Retina (tissue), 1 donor: ENCODE data around the gene EZH2.

ENCODE experiments used
- DNase-seq: peaks from one replicate; pipeline ENCODE4 v3.0.0-alpha.2; 2016

Gene EZH2

DNA sequence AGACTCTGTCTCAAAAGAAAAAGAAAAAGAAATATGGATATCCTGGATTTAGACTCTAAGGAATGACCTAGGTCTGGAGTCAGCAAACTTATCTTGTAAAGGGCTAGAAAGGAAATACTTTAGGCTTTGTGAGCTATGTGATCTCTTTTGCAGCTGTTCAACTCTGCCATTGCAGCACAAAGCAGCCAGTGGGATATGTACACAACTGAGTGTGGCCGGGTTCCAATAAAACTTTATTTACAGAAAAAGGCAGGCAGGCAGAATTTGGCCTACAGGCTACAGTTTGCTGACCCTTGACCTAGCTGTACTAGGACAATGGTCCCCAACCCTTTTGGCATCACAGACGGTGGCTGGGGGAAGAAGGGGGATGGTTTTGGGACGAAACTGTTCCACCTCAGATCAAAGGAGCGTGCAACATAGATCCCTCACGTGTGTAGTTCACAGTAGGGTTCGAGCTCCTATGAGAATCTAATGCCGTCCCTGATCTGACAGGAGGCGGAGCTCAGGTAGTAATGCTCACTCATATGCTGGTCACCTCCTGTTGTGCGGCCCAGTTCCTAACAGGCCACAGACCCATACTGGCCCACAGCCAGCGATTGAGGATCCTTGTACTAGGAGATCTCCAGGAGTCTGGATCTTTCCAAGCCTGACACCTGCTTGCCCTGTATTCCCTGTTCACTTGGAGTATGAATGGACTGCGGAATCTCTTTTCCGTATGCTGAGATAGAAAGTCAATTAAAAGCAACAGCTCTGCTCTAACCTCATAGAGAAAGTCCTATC, 122.4 kb downstream of the EZH2 start:
- no peak for DNase-seq
